Right lobe of liver (tissue), 4 donors: Measurements from ENCODE around the gene FBXL14.
"Not testable (repeated sequence)": the region's sequence is repeated elsewhere in the genome, so short reads cannot be mapped to it uniquely, and the experiment has no call there.

ENCODE experiments used
- CTCF ChIP-seq, 4 donors: fragments of 200-600 bp in 3 of 4; fragments of 450-650 bp in 1 of 4; IDR thresholded peaks; one replicate each; pipeline versions ENCODE4 v1.5.1 to v1.8.0; 2016 to 2022; ENCODE audit warnings: antibody characterized with exemption in 4 of 4, mild to moderate bottlenecking in 2 of 4
- POLR2A ChIP-seq: fragments of 450-650 bp; IDR thresholded peaks from one replicate; pipeline ENCODE4 v1.6.1; 2017; ENCODE audit warnings: antibody characterized with exemption, mild to moderate bottlenecking
- donor health status: DM: no; HTN: no; CAD: no.
- donor health status: DM: no; HTN: no; CAD: no.
- donor health status: DM: no; HTN: yes; CAD: no.

GRCh38 chr12:1602706-1603105, 8.3 kb upstream of the FBXL14 start:
- TF ChIP-seq CTCF (IDR thresholded peaks at IDR 0.05); POLR2A: not testable (repeated sequence)
